TTC549 (cell line): ENCODE results near the gene ALG14.
"Not testable (repeated sequence)": the region's sequence is repeated elsewhere in the genome, so short reads cannot be mapped to it uniquely, and the experiment has no call there.

Experiments
- FAIRE-seq: peaks from 2 replicates; lab custom pipeline; 2012; peaks lifted over from hg19 to GRCh38; lab: Jason Lieb, UNC

The ALG14 gene

DNA sequence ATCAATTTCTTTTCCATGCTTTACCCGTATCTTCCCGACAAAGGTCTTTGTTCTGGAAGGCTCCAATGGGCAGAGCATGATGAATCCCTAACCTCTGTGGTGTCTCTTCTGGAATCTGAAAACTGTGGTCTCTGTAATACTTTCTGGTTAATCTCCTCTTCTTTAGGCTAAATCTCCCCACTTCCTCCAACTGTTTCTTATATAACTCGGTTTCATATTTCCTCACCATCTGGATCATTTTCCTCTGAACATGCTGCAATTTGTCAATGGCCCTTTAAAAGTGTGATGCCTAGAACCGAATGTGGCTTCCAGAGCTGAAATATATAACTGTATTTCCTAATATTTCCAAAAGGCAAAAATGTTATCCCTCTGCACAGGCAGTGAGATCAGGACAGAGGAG, 66.1 kb downstream of the ALG14 start:
- FAIRE-seq = no peak

DNA sequence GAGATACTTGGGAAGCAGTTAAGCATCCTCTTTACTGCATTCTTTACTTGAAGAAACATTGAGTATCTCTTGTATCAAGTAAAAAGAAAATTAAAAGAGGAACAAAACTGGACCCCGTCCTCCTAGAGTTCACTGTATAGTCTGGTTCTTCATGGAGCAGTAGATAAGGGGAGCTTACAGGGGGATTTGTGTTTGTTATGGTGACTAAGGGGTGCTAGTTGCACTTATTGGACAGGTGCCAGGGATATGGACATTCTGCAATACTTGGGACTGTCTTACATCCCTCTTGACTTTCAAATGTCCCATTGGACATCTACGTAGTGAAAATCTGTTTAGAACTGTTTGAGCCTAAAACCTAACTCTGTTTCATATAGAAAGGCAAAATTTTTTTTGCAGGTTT, 67.2 kb downstream of the ALG14 start:
- no peak for FAIRE-seq

GRCh38 chr1:95004013-95004412, 68.7 kb downstream of the ALG14 start:
- FAIRE-seq = no peak

DNA sequence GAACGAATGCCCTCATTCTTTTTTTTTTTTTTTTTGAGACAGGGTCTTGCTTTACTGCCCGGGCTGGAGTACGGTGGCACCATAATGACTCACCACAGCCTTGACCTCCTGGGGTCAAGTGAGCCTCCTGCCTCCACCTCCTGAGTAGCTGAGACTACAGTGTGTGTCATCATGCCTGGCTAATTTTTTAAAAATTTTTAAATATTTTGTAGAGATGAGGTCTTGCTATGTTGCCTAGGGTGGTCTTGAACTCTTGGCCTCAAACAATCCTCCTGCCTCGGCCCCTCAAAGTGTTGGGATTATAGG, 69.4 kb downstream of the ALG14 start:
- no peak for FAIRE-seq

DNA sequence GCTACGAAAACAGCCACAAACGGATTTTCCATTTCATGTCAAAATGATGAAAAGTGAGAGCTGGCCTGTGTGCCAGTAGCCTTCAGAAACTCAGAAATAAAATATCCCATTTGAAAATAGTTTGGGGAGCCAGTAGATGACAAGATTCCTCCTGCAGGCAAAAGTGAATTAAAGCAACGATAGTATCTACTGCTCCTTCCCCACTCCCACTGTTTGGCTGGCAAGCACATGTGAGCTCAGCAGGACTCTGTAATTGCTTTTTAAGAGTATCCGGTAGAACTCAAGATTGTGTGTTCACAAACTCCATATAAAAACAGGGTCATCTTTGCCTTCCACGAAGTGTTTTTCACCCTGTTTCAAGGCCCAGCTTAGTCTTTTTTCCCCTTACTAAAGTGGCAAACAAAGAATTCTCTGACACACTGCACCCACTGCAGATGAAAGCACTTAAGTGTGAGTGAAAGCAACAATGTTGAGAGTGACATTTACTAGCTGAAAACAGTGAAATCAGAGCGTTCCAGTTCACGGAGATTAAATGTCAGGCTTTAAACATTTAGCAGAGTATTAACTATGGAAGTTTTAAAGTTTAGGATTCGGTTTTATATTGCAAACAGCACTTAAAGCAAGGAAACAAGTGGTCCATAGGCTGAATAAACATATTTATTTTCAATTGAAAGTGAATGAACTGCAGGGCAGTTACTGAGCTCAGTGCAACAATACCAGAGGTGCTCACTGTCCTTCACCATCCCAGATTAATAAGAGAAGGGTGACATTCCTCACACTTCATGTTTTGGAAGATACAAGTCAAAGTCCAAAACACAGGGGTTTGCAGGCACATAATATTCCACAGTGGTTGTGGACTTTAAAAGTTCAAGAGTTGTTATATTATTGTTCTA, 70.0 kb downstream of the ALG14 start:
- no peak for FAIRE-seq

DNA sequence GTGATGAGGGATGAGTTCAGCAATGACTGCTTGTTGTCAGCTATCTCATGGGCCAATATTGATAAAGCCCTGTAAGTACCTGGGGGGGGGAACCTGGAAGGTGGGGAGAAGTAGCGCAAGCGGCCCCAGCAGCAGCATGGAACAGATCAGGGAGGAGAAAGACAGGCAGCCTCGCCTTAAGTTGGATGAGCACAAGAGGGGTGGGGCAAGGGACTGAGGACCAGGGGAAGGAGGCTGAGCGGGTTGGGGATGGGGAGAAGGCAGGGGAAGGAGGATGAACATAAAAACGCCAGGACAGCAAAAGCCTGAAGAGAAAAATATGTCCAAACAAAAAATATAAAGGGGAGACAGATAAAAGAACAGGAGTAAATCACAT, 70.6 kb downstream of the ALG14 start:
- no peak for FAIRE-seq

- FAIRE-seq = no peak
Measured at GRCh38 chr1:94999456-95000131, 73.2 kb downstream of the ALG14 start.

DNA sequence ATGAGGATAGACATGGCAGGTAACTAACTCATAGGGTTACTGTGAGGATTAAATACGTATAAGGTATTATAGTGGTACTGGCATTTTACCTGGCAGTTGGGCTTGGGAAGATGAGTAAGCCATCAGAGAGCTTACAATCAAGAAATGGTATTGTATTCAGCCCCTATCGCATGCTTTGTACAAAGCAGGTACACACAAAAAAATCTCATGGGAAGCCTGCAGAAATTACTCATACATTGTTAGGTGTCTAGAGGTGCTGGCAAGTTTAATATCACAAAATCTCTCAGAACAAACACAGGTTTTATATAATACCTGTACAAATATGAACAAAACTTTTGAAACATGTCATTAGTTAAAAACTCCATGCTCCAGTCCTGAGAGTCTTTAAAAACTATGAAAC, 74.0 kb downstream of the ALG14 start:
- no peak for FAIRE-seq

DNA sequence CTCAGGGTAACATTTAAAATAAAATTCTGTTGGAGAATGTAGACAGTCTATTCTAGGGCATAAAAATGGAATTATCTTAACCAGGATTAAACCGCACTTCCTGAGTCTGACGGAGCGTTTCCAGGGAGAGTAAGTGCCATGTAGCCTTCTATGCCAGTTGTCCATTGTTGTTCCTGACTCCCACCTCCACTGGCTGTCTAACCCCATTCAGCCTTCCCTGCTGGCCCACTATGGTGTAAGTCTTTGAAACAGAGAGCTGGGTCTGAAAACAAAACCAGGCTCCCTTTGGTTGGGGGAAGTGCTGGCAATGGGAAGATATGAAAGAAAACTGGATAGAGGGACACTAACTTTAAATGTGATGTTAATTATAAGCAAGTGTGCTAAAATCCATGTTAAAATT, 74.6 kb downstream of the ALG14 start:
- no peak for FAIRE-seq

- not testable (repeated sequence) for FAIRE-seq
Measured at GRCh38 chr1:94995536-94995935, 77.2 kb downstream of the ALG14 start.

- FAIRE-seq = no peak
Measured at GRCh38 chr1:94994805-94995204, 77.9 kb downstream of the ALG14 start.

DNA sequence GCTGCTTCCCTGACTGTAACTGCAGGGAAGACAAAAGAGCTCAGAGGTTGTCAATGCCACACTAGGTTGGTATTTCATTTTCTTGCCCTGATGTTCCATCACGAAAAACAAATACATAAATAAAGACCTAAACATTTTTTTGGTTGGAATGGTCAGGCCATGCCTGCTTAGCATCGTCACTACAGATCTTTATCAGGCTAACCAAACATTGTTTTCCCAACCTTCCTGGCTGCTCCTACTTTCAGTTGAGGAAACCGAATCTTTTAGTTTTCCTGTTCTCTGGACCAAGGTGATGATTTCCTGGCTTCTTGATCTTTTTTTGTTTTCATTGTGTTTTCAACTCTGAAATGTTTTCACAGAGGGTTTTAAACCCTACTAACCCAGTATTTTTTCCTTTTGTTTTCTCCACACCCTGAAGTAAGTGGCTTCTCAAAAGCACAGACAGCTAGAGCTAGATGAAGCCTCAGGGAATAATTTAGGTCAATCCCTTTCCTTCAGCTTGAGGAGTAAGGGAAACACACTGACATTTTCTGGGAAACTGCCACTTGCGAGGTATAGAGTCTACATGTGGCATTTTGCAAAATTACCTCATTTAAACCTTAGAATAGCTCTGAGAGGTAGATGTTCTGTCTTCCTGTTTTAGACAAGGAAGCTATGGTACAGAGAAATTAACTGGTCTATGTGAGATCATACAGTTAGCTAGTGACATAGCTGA, 78.7 kb downstream of the ALG14 start:
- no peak for FAIRE-seq

- FAIRE-seq = peak; percentile 93
Measured at GRCh38 chr1:94992863-94993563, 79.7 kb downstream of the ALG14 start.

DNA sequence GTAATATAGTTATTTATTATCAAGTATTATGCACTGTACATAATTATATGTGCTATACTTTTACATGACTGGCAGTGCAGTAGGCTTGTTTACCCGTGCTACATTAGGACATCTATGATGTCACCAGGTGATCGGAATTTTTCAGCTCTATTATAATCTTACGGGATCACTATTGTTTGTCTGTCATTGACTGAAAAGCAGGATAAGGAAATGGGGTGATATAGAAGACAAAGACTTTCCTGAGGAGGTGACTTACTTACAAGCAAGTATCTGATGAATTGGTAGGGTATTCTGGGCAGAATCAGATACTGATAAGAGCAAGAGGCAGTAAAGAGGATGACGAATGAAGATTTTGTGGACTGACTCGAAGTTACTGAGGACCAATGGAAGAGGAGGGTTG, 80.6 kb downstream of the ALG14 start:
- FAIRE-seq = no peak

DNA sequence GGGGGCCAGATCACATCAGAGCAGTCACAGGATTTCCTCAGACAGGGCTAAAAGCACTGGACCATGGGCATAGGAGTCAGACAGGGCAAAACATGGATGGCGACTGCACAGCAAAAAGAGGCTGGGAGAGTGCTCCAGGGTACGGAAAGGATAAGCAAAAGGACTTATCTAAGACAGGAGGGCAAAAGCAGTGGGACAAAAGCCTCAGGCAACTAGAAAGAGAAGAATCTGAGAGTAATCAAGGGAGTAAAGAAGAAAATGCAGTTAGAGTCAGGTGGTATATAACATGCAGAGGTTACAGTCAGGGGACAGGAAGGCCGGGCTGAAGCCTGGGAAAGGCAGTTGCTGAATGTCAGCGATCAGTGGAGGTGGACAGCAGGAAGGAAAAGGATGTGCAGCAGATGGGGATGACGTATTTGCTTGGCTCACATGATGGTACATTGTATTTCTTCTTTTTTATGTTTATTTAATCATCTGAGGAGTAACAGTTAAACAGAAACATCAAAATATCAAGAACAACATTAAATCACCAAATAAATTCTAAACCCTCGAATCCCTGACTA, 82.8 kb downstream of the ALG14 start:
- no peak for FAIRE-seq

- FAIRE-seq = no peak
Measured at GRCh38 chr1:94989398-94989797, 83.4 kb downstream of the ALG14 start.

DNA sequence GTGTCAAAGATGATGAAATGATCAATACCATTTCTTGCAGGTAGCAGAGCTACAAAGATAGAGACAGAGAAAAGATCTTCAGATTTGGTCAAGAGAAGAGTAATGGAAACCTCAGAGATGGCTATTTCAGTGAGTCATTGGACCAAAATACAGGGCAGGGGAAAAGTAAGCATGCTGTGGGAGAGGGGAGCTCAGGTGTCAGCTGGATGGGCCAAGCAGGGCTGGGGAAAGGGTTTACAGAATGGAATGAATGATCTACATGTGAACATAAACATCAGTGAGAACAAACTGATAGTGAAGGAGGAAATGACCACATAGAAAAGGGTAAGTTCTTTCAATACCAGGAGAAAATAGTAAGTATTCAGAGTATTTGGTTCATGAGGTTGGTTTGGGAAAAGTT, 84.4 kb downstream of the ALG14 start:
- FAIRE-seq = no peak

GRCh38 chr1:94986783-94987182, 86.0 kb downstream of the ALG14 start:
- no peak for FAIRE-seq

- no peak for FAIRE-seq
Measured at GRCh38 chr1:94983171-94983739, 89.5 kb downstream of the ALG14 start.

GRCh38 chr1:94982398-94982797, 90.4 kb downstream of the ALG14 start:
- FAIRE-seq = no peak

- no peak for FAIRE-seq
Measured at GRCh38 chr1:94981575-94981973, 91.2 kb downstream of the ALG14 start.
